Osteoblast (primary cell): Measurements from ENCODE around the gene COL9A2. TPM values are rescaled to one million over a fixed set of nuclear protein-coding genes. Genes with fewer than 3 reads are reported as not detected.

Experiments
- DNase-seq: peaks from one replicate; pipeline ENCODE4 v3.0.0; 2011; ENCODE audit warnings: low spot score, mixed read lengths; ENCODE audit not compliant: insufficient read length; ENCODE audit errors: missing footprints
- H2AFZ ChIP-seq: 2 replicates; pipeline ENCODE4 v1.6.0; 2011; ENCODE audit warnings: mild to moderate bottlenecking, low read length
- H3K27ac ChIP-seq: 2 replicates; pipeline ENCODE4 v1.5.1; 2011; ENCODE audit warnings: mild to moderate bottlenecking, low read depth, low read length, moderate library complexity
- H3K27me3 ChIP-seq: 2 replicates; pipeline ENCODE4 v1.6.0; 2012; ENCODE audit warnings: mild to moderate bottlenecking, control low read depth, inconsistent platforms, low read length, moderate library complexity; ENCODE audit not compliant: insufficient read depth
- H3K36me3 ChIP-seq: 2 replicates; pipeline ENCODE4 v1.5.1; 2011; ENCODE audit warnings: mild to moderate bottlenecking, low read length, control low read depth, moderate library complexity; ENCODE audit not compliant: insufficient read depth
- H3K4me1 ChIP-seq: 2 replicates; pipeline ENCODE4 v1.5.1; 2011; ENCODE audit warnings: mild to moderate bottlenecking, low read length, control low read depth, moderate library complexity; ENCODE audit not compliant: insufficient read depth
- H3K4me2 ChIP-seq: 2 replicates; pipeline ENCODE4 v1.6.0; 2011; ENCODE audit warnings: mild to moderate bottlenecking, low read length; ENCODE audit not compliant: insufficient read depth
- H3K4me3 ChIP-seq: fragments of 200-600 bp; sonication (generic); 3 replicates; pipeline ENCODE4 v1.5.1; 2012; ENCODE audit warnings: mild to moderate bottlenecking, low read length, inconsistent platforms; ENCODE audit not compliant: insufficient read depth
- H3K79me2 ChIP-seq: 2 replicates; pipeline ENCODE4 v1.6.0; 2012; ENCODE audit warnings: mild to moderate bottlenecking, low read length, control low read depth, inconsistent platforms; ENCODE audit not compliant: insufficient read depth
- H3K9me3 ChIP-seq: 2 replicates; pipeline ENCODE4 v1.5.1; 2011; ENCODE audit warnings: low read depth, low read length, control low read depth
- H4K20me1 ChIP-seq: 2 replicates; pipeline ENCODE4 v1.6.0; 2012; ENCODE audit warnings: mild to moderate bottlenecking, low read length, control low read depth; ENCODE audit not compliant: insufficient read depth
- total RNA-seq: library from RNA; depleted of rRNA; stranded (reverse); fragments of >200 nt; gene quantifications from 2 replicates; pipeline ENCODE4 v1.2.3, GENCODE V29; 2012
- TF ChIP-seq, protein P1 (sequence below): IDR thresholded peaks from 2 replicates; pipeline ENCODE4 v1.5.1; 2011; ENCODE audit warnings: mild to moderate bottlenecking, low read depth, low read length, moderate library complexity; ENCODE audit errors: extremely low read depth

COL9A2 gene
- total RNA-seq, 1 donor: 0.36 TPM

- H3K4me2 ChIP-seq: no peak overlapping the region
- H3K4me1 ChIP-seq: peaks cover 9% of the 10 kb centered on the region
- no peaks in the 10 kb centered on the region for H3K9me3 ChIP-seq
- TF ChIP-seq, protein P1, sequence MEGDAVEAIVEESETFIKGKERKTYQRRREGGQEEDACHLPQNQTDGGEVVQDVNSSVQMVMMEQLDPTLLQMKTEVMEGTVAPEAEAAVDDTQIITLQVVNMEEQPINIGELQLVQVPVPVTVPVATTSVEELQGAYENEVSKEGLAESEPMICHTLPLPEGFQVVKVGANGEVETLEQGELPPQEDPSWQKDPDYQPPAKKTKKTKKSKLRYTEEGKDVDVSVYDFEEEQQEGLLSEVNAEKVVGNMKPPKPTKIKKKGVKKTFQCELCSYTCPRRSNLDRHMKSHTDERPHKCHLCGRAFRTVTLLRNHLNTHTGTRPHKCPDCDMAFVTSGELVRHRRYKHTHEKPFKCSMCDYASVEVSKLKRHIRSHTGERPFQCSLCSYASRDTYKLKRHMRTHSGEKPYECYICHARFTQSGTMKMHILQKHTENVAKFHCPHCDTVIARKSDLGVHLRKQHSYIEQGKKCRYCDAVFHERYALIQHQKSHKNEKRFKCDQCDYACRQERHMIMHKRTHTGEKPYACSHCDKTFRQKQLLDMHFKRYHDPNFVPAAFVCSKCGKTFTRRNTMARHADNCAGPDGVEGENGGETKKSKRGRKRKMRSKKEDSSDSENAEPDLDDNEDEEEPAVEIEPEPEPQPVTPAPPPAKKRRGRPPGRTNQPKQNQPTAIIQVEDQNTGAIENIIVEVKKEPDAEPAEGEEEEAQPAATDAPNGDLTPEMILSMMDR: no peak
- H3K4me3 ChIP-seq: no peak overlapping the region
- H3K27me3 ChIP-seq: peaks cover 34% of the 10 kb centered on the region
- H2AFZ ChIP-seq: no peak overlapping the region
- no peaks in the 10 kb centered on the region for H3K36me3 ChIP-seq
- no peaks in the 10 kb centered on the region for H3K79me2 ChIP-seq
- no peak overlapping the region for H3K27ac ChIP-seq
- H4K20me1 ChIP-seq: no peaks in the 10 kb centered on the region
- DNase-seq: peak; percentile 81
These were observed 2.0 kb upstream of the COL9A2 start for GRCh38 chr1:40318970-40319621.

- no peak overlapping the region for H3K4me2 ChIP-seq
- peaks cover 14% of the 10 kb centered on the region for H3K4me1 ChIP-seq
- no peak overlapping the region for H2AFZ ChIP-seq
- peaks cover 34% of the 10 kb centered on the region for H3K27me3 ChIP-seq
- H3K36me3 ChIP-seq: no peaks in the 10 kb centered on the region
- no peak overlapping the region for H3K27ac ChIP-seq
- no peaks in the 10 kb centered on the region for H3K79me2 ChIP-seq
- no peaks in the 10 kb centered on the region for H3K9me3 ChIP-seq
- no peak for DNase-seq
- no peaks in the 10 kb centered on the region for H4K20me1 ChIP-seq
- no peak overlapping the region for H3K4me3 ChIP-seq
- TF ChIP-seq, protein P1: no peak
These were observed 1.4 kb upstream of the COL9A2 start for GRCh38 chr1:40318476-40318875.

GRCh38 chr1:40317394-40318074 is 448 bp upstream of the COL9A2 start:
- Histone ChIP-seq H2AFZ (no peak overlapping the region), H3K4me2 (no peak overlapping the region), H3K9me3 (no peaks in the 10 kb centered on the region)

More at GRCh38 chr1:40317394-40318074, 448 bp upstream of the COL9A2 start:
- no peak overlapping the region for H3K4me3 ChIP-seq
- peaks cover 34% of the 10 kb centered on the region for H3K27me3 ChIP-seq
- H4K20me1 ChIP-seq: no peaks in the 10 kb centered on the region
- no peaks in the 10 kb centered on the region for H3K36me3 ChIP-seq
- peaks cover 17% of the 10 kb centered on the region for H3K4me1 ChIP-seq
- peak; percentile 53 for DNase-seq
- H3K79me2 ChIP-seq: no peaks in the 10 kb centered on the region
- TF ChIP-seq, protein P1: no peak
- H3K27ac ChIP-seq: no peak overlapping the region
